Transverse colon (tissue), 4 donors: Measurements from ENCODE around the gene CERS5. TPM values are rescaled to one million over a fixed set of nuclear protein-coding genes. Genes with fewer than 3 reads are reported as not detected.

Source experiments
- DNase-seq: peaks from one replicate; pipeline ENCODE4 v3.0.0-alpha.2; 2019
- H3K27ac ChIP-seq, 4 donors: fragments of 200-600 bp; sonication (generic); 2 replicates each; pipeline ENCODE4 v1.5.1; 2016 to 2018; ENCODE audit warnings: inconsistent platforms in 4 of 4
- H3K27me3 ChIP-seq: fragments of 200-600 bp; sonication (generic); 2 replicates; pipeline ENCODE4 v1.5.1; 2017; ENCODE audit warnings: inconsistent platforms
- H3K36me3 ChIP-seq, 4 donors: fragments of 200-600 bp; sonication (generic); 2 replicates each; pipeline ENCODE4 v1.5.1; 2017 to 2019; ENCODE audit warnings: inconsistent platforms in 4 of 4
- H3K4me1 ChIP-seq, 4 donors: fragments of 200-600 bp; sonication (generic); 2 replicates each; pipeline ENCODE4 v1.5.1; 2017 to 2020; ENCODE audit warnings: inconsistent platforms in 4 of 4
- H3K4me3 ChIP-seq, 4 donors: fragments of 200-600 bp; sonication (generic); 1 replicate in 1 of 4; 2 replicates in 3 of 4; pipeline versions ENCODE4 v1.5.1 to v1.6.1; 2017 to 2019; ENCODE audit warnings: inconsistent platforms in 4 of 4
- H3K9me3 ChIP-seq, 2 donors: fragments of 200-600 bp; sonication (generic); 2 replicates each; pipeline ENCODE4 v1.5.1; 2017 to 2019; ENCODE audit warnings: inconsistent platforms in 2 of 2
- CTCF ChIP-seq, 5 experiments: fragments of 200-600 bp in 3 of 5; fragments of 450-650 bp in 2 of 5; sonication (generic) in 3 of 5; IDR thresholded peaks; 1 replicate in 2 of 5; 2 replicates in 3 of 5; pipeline ENCODE4 v1.5.1; 2016 to 2017; ENCODE audit warnings: antibody characterized with exemption in 5 of 5, inconsistent platforms in 3 of 5, mild to moderate bottlenecking in 2 of 5, moderate library complexity in 1 of 5
- EP300 ChIP-seq: sonication (generic); formaldehyde crosslinking; IDR thresholded peaks from one replicate; pipeline ENCODE4 v1.6.1; 2017; ENCODE audit warnings: antibody characterized with exemption, low read depth
- POLR2A ChIP-seq: fragments of 450-650 bp; IDR thresholded peaks from one replicate; pipeline ENCODE4 v1.6.1; 2016; ENCODE audit warnings: antibody characterized with exemption, mild to moderate bottlenecking, moderate library complexity
- POLR2AphosphoS5 ChIP-seq, 3 donors: sonication (generic); formaldehyde crosslinking; IDR thresholded peaks; one replicate each; pipeline ENCODE4 v1.6.1; 2016; ENCODE audit warnings: antibody characterized with exemption in 3 of 3
- WGBS, 2 donors: methylation state at CpG; one replicate each; pipeline ENCODE4 v1.1.5; 2018; ENCODE audit warnings: low coverage in 1 of 2; 5-methylcytosine and 5-hydroxymethylcytosine counted together
- in situ Hi-C, 4 donors: fragments of 200-750 bp; cut with MboI; loops; one replicate each; pipeline versions ENCODE4 v1.15.0 to v1.15.1; 2017; ENCODE audit warnings: low sequenced_read_pairs in 3 of 4, low pct_ligation_motif_present in 1 of 4, low pct_unique_long_range_greater_than_20kb in 1 of 4
- intact Hi-C: fragments of 100-400 bp; cut with DNase I; formaldehyde crosslinking; loops from one replicate; pipeline ENCODE4 v1.15.1; 2023; ENCODE audit warnings: low total_unique reads
- total RNA-seq, 4 donors: library from RNA; depleted of rRNA; stranded (reverse); fragments of >200 nt; gene quantifications; one replicate each; pipeline ENCODE4 v1.1.0, GENCODE V29; 2016

The CERS5 gene
- total RNA-seq, 4 donors from 2014 or later = 17.5 to 32.5 (median 21.0) TPM

- Histone ChIP-seq H3K4me1 (peaks cover 0 to 13% (median 5%) of the 10 kb centered on the region in 4 donors), H3K9me3 (no peaks in the 10 kb centered on the region), H3K27ac (no peak overlapping the region), H3K36me3 (peaks cover 0 to 53% (median 24%) of the 10 kb centered on the region in 4 donors), H3K27me3 (no peaks in the 10 kb centered on the region), H3K4me3 (no peak overlapping the region)
- intact Hi-C loops (loop anchor here (10.0 kb wide), 1 partner anchor 1275 kb away; the partner anchor contains the start of gene CACNB3), in situ Hi-C loops (loop anchor here in 3 of 4 donors (10.0 to 25.0 kb wide), 3 partner anchors 85 to 223 kb away; no protein-coding TSS in a partner anchor)
- 96% methylated on average over 7 of the region's 7 CpGs; no CpG with 5 or more reads in 1 of the 2 donors for WGBS, 2 donors
- no peak for DNase-seq
- no peak for TF ChIP-seq EP300
- no peak for TF ChIP-seq CTCF (IDR thresholded peaks at IDR 0.05)
- TF ChIP-seq POLR2A = no peak
- TF ChIP-seq POLR2AphosphoS5 (IDR thresholded peaks at IDR 0.05) = no peak
Measured at GRCh38 chr12:50089730-50090129, 77.4 kb downstream of the CERS5 start.

- TF ChIP-seq CTCF (IDR thresholded peaks at IDR 0.05) (peak; percentile 70 to 82 (median 78)), EP300 (no peak)
- Histone ChIP-seq H3K27me3 (no peaks in the 10 kb centered on the region), H3K9me3 (no peaks in the 10 kb centered on the region), H3K4me3 (no peak overlapping the region), H3K27ac (no peak overlapping the region), H3K36me3 (peaks cover 0 to 43% (median 19%) of the 10 kb centered on the region in 4 donors), H3K4me1 (peaks cover 0 to 17% (median 10%) of the 10 kb centered on the region in 4 donors)
- intact Hi-C loops = loop anchor here (10.0 kb wide), 1 partner anchor 1274 kb away; the partner anchor contains the start of gene CACNB3
- in situ Hi-C loops = loop anchor here in 3 of 4 donors (25.0 kb wide), 2 partner anchors 99 to 224 kb away; no protein-coding TSS in a partner anchor
- 17 to 18% methylated on average over 2 to 3 of the region's 3 CpGs for WGBS, 2 donors
- DNase-seq = peak; percentile 70
Measured at GRCh38 chr12:50088577-50089335, 78.4 kb downstream of the CERS5 start.

GRCh38 chr12:50087995-50088394 is 79.2 kb downstream of the CERS5 start:
- intact Hi-C loops = loop anchor here (10.0 kb wide), 1 partner anchor 1273 kb away; the partner anchor contains the start of gene CACNB3

More at GRCh38 chr12:50087995-50088394, 79.2 kb downstream of the CERS5 start:
- no peaks in the 10 kb centered on the region for H3K27me3 ChIP-seq
- no peak for DNase-seq
- H3K27ac ChIP-seq = no peak overlapping the region
- H3K36me3 ChIP-seq = peaks cover 0 to 37% (median 15%) of the 10 kb centered on the region in 4 donors
- H3K4me3 ChIP-seq = no peak overlapping the region
- 58 to 83% methylated on average over 1 to 3 of the region's 3 CpGs for WGBS, 2 donors
- TF ChIP-seq POLR2A (no peak), POLR2AphosphoS5 (IDR thresholded peaks at IDR 0.05) (no peak), CTCF (IDR thresholded peaks at IDR 0.05) (no peak), EP300 (no peak)
- in situ Hi-C loops = loop anchor here in 3 of 4 donors (25.0 kb wide), 2 partner anchors 99 to 224 kb away; no protein-coding TSS in a partner anchor
- H3K4me1 ChIP-seq = peaks cover 0 to 21% (median 10%) of the 10 kb centered on the region in 4 donors
- H3K9me3 ChIP-seq = no peaks in the 10 kb centered on the region
